LHCN-M2 (cell line): ENCODE data around the gene AIPL1. TPM values are rescaled to one million over a fixed set of nuclear protein-coding genes. Genes with fewer than 3 reads are reported as not detected.

Experiments
- total RNA-seq: library from RNA; depleted of rRNA; stranded (reverse); fragments of >200 nt; gene quantifications from 2 replicates; pipeline ENCODE4 v1.2.3, GENCODE V29; 2014; rRNA removed

Gene AIPL1
- total RNA-seq, 1 experiment from 2014 or later: not detected

Other genes starting within 250 kb of the AIPL1 start
- gene PIMREG, start 9.3 kb upstream of the AIPL1 start, total RNA-seq: 91.4 and 94.6 TPM in 2 replicates
- gene PITPNM3, start 121.4 kb upstream of the AIPL1 start, total RNA-seq: 1.5 TPM in 2 replicates
- 9.9 and 12.8 TPM in 2 replicates for gene KIAA0753, start 205.6 kb upstream of the AIPL1 start, total RNA-seq
- 226 and 251 TPM in 2 replicates for gene TXNDC17, start 205.9 kb upstream of the AIPL1 start, total RNA-seq
- gene MED31, start 216.5 kb upstream of the AIPL1 start, total RNA-seq: 7.4 and 9.6 TPM in 2 replicates
- 0.45 and 0.92 TPM in 2 replicates for gene C17orf100, start 216.6 kb upstream of the AIPL1 start, total RNA-seq